ENCODE results near the gene TPM2. TPM values are rescaled to one million over a fixed set of nuclear protein-coding genes. Genes with fewer than 3 reads are reported as not detected.

Gene TPM2
- total RNA-seq, result 4,180 TPM

GRCh38 chr9:35689542-35690293 is at the start of gene TPM2:
TSS of gene TPM2 (minus strand) at chr9:35689925. CDS start at chr9:35689817, 108 bp downstream.
- peaks cover 26 to 40% (median 32%) of the 10 kb centered on the region in 3 donors for H3K36me3 ChIP-seq (ENCODE audit: control insufficient read depth in 3 of 3, insufficient read depth in 3 of 3, low read length in 3 of 3)
- H3K9me3 ChIP-seq (ENCODE audit: control insufficient read depth in 3 of 3, low read length in 3 of 3), result no peaks in the 10 kb centered on the region
- no peaks in the 10 kb centered on the region for H3K27me3 ChIP-seq (ENCODE audit: control insufficient read depth in 3 of 3, insufficient read depth in 3 of 3, low read length in 3 of 3)
- H3K4me1 ChIP-seq (ENCODE audit: control insufficient read depth in 3 of 3, insufficient read depth in 3 of 3, low read length in 3 of 3), result peaks cover 30 to 53% (median 31%) of the 10 kb centered on the region in 3 donors
- peak within 1 kb of the TSS; percentile 90 to 98 (median 96) for H3K4me3 ChIP-seq (ENCODE audit: low read length in 3 of 3)
- H3K9ac ChIP-seq (ENCODE audit: low read depth in 1 of 3, low read length in 3 of 3), result peak within 1 kb of the TSS; percentile 99 to 100 (median 100)
- peak within 1 kb of the TSS; percentile 98 for H3K27ac ChIP-seq (ENCODE audit: low read depth, low read length)

- Histone ChIP-seq H3K4me3 (ENCODE audit: low read length in 3 of 3) (no peak overlapping the region), H3K9me3 (ENCODE audit: control insufficient read depth in 3 of 3, low read length in 3 of 3) (no peaks in the 10 kb centered on the region), H3K27me3 (ENCODE audit: control insufficient read depth in 3 of 3, insufficient read depth in 3 of 3, low read length in 3 of 3) (no peaks in the 10 kb centered on the region), H3K9ac (ENCODE audit: low read depth in 1 of 3, low read length in 3 of 3) (no peak overlapping the region), H3K27ac (ENCODE audit: low read depth, low read length) (no peak overlapping the region), H3K4me1 (ENCODE audit: control insufficient read depth in 3 of 3, insufficient read depth in 3 of 3, low read length in 3 of 3) (peaks cover 0 to 5% (median 4%) of the 10 kb centered on the region in 3 donors), H3K36me3 (ENCODE audit: control insufficient read depth in 3 of 3, insufficient read depth in 3 of 3, low read length in 3 of 3) (peaks cover 79 to 92% (median 90%) of the 10 kb centered on the region in 3 donors)
Observed at GRCh38 chr9:35738924-35739323, 49.2 kb upstream of the TPM2 start.

- Histone ChIP-seq H3K36me3 (ENCODE audit: control insufficient read depth in 3 of 3, insufficient read depth in 3 of 3, low read length in 3 of 3) (peaks cover 71 to 84% (median 83%) of the 10 kb centered on the region in 3 donors), H3K4me1 (ENCODE audit: control insufficient read depth in 3 of 3, insufficient read depth in 3 of 3, low read length in 3 of 3) (peaks cover 3 to 9% (median 7%) of the 10 kb centered on the region in 3 donors), H3K4me3 (ENCODE audit: low read length in 3 of 3) (no peak overlapping the region), H3K9ac (ENCODE audit: low read depth in 1 of 3, low read length in 3 of 3) (no peak overlapping the region), H3K27me3 (ENCODE audit: control insufficient read depth in 3 of 3, insufficient read depth in 3 of 3, low read length in 3 of 3) (no peaks in the 10 kb centered on the region), H3K9me3 (ENCODE audit: control insufficient read depth in 3 of 3, low read length in 3 of 3) (no peaks in the 10 kb centered on the region), H3K27ac (ENCODE audit: low read depth, low read length) (no peak overlapping the region)
Observed at GRCh38 chr9:35738186-35738585, 48.5 kb upstream of the TPM2 start.

GRCh38 chr9:35737143-35737542 is 47.4 kb upstream of the TPM2 start:
- Histone ChIP-seq H3K36me3 (ENCODE audit: control insufficient read depth in 3 of 3, insufficient read depth in 3 of 3, low read length in 3 of 3) (peaks cover 63 to 74% (median 73%) of the 10 kb centered on the region in 3 donors), H3K9me3 (ENCODE audit: control insufficient read depth in 3 of 3, low read length in 3 of 3) (no peaks in the 10 kb centered on the region), H3K27me3 (ENCODE audit: control insufficient read depth in 3 of 3, insufficient read depth in 3 of 3, low read length in 3 of 3) (no peaks in the 10 kb centered on the region), H3K9ac (ENCODE audit: low read depth in 1 of 3, low read length in 3 of 3) (peak overlapping the region in 1 of 3 donors; percentile 33), H3K4me3 (ENCODE audit: low read length in 3 of 3) (no peak overlapping the region), H3K4me1 (ENCODE audit: control insufficient read depth in 3 of 3, insufficient read depth in 3 of 3, low read length in 3 of 3) (peaks cover 9 to 16% (median 12%) of the 10 kb centered on the region in 3 donors), H3K27ac (ENCODE audit: low read depth, low read length) (peak overlapping the region; percentile 6)

GRCh38 chr9:35736201-35736633 is 46.5 kb upstream of the TPM2 start:
- Histone ChIP-seq H3K36me3 (ENCODE audit: control insufficient read depth in 3 of 3, insufficient read depth in 3 of 3, low read length in 3 of 3) (peaks cover 55 to 66% (median 64%) of the 10 kb centered on the region in 3 donors), H3K9me3 (ENCODE audit: control insufficient read depth in 3 of 3, low read length in 3 of 3) (no peaks in the 10 kb centered on the region), H3K4me1 (ENCODE audit: control insufficient read depth in 3 of 3, insufficient read depth in 3 of 3, low read length in 3 of 3) (peaks cover 12 to 18% (median 13%) of the 10 kb centered on the region in 3 donors), H3K4me3 (ENCODE audit: low read length in 3 of 3) (no peak overlapping the region), H3K27me3 (ENCODE audit: control insufficient read depth in 3 of 3, insufficient read depth in 3 of 3, low read length in 3 of 3) (no peaks in the 10 kb centered on the region), H3K27ac (ENCODE audit: low read depth, low read length) (no peak overlapping the region), H3K9ac (ENCODE audit: low read depth in 1 of 3, low read length in 3 of 3) (no peak overlapping the region)

- Histone ChIP-seq H3K4me1 (ENCODE audit: control insufficient read depth in 3 of 3, insufficient read depth in 3 of 3, low read length in 3 of 3) (peaks cover 34 to 39% (median 34%) of the 10 kb centered on the region in 3 donors), H3K4me3 (ENCODE audit: low read length in 3 of 3) (no peak overlapping the region), H3K9ac (ENCODE audit: low read depth in 1 of 3, low read length in 3 of 3) (no peak overlapping the region), H3K27ac (ENCODE audit: low read depth, low read length) (no peak overlapping the region), H3K27me3 (ENCODE audit: control insufficient read depth in 3 of 3, insufficient read depth in 3 of 3, low read length in 3 of 3) (no peaks in the 10 kb centered on the region), H3K9me3 (ENCODE audit: control insufficient read depth in 3 of 3, low read length in 3 of 3) (no peaks in the 10 kb centered on the region), H3K36me3 (ENCODE audit: control insufficient read depth in 3 of 3, insufficient read depth in 3 of 3, low read length in 3 of 3) (peaks cover 35 to 51% (median 43%) of the 10 kb centered on the region in 3 donors)
Observed at GRCh38 chr9:35734096-35734495, 44.4 kb upstream of the TPM2 start.

- peak overlapping the region; percentile 95 for H3K27ac ChIP-seq (ENCODE audit: low read depth, low read length)
- peaks cover 24 to 40% (median 32%) of the 10 kb centered on the region in 3 donors for H3K36me3 ChIP-seq (ENCODE audit: control insufficient read depth in 3 of 3, insufficient read depth in 3 of 3, low read length in 3 of 3)
- H3K27me3 ChIP-seq (ENCODE audit: control insufficient read depth in 3 of 3, insufficient read depth in 3 of 3, low read length in 3 of 3), result no peaks in the 10 kb centered on the region
- H3K4me1 ChIP-seq (ENCODE audit: control insufficient read depth in 3 of 3, insufficient read depth in 3 of 3, low read length in 3 of 3), result peaks cover 45 to 51% (median 45%) of the 10 kb centered on the region in 3 donors
- no peaks in the 10 kb centered on the region for H3K9me3 ChIP-seq (ENCODE audit: control insufficient read depth in 3 of 3, low read length in 3 of 3)
- H3K9ac ChIP-seq (ENCODE audit: low read depth in 1 of 3, low read length in 3 of 3), result peak overlapping the region; percentile 89 to 99 (median 93)
- H3K4me3 ChIP-seq (ENCODE audit: low read length in 3 of 3), result peak overlapping the region; percentile 95 to 96 (median 96)
Observed at GRCh38 chr9:35732800-35733541, 43.2 kb upstream of the TPM2 start.

- Histone ChIP-seq H3K27me3 (ENCODE audit: control insufficient read depth in 3 of 3, insufficient read depth in 3 of 3, low read length in 3 of 3) (no peaks in the 10 kb centered on the region), H3K4me1 (ENCODE audit: control insufficient read depth in 3 of 3, insufficient read depth in 3 of 3, low read length in 3 of 3) (peaks cover 52 to 57% (median 52%) of the 10 kb centered on the region in 3 donors), H3K36me3 (ENCODE audit: control insufficient read depth in 3 of 3, insufficient read depth in 3 of 3, low read length in 3 of 3) (peaks cover 17 to 34% (median 25%) of the 10 kb centered on the region in 3 donors), H3K27ac (ENCODE audit: low read depth, low read length) (peak within 1 kb of the TSS; percentile 95), H3K4me3 (ENCODE audit: low read length in 3 of 3) (peak within 1 kb of the TSS; percentile 95 to 96 (median 96)), H3K9me3 (ENCODE audit: control insufficient read depth in 3 of 3, low read length in 3 of 3) (no peaks in the 10 kb centered on the region), H3K9ac (ENCODE audit: low read depth in 1 of 3, low read length in 3 of 3) (peak within 1 kb of the TSS; percentile 93 to 99 (median 95))
Observed at GRCh38 chr9:35732185-35732799, 42.6 kb upstream of the TPM2 start, which contains the start of the genes CREB3 and TLN1. TSS of gene CREB3 (plus strand) at chr9:35732666. CDS start at chr9:35732773, 107 bp downstream. TSS of gene TLN1 (minus strand) at chr9:35732195. CDS start at chr9:35725694, 6,501 bp downstream.

GRCh38 chr9:35731415-35732184 is 41.9 kb upstream of the TPM2 start:
- Histone ChIP-seq H3K36me3 (ENCODE audit: control insufficient read depth in 3 of 3, insufficient read depth in 3 of 3, low read length in 3 of 3) (peaks cover 10 to 27% (median 18%) of the 10 kb centered on the region in 3 donors), H3K9ac (ENCODE audit: low read depth in 1 of 3, low read length in 3 of 3) (peak overlapping the region; percentile 93 to 99 (median 95)), H3K27ac (ENCODE audit: low read depth, low read length) (peak overlapping the region; percentile 95), H3K4me3 (ENCODE audit: low read length in 3 of 3) (peak overlapping the region; percentile 90 to 96 (median 95)), H3K27me3 (ENCODE audit: control insufficient read depth in 3 of 3, insufficient read depth in 3 of 3, low read length in 3 of 3) (no peaks in the 10 kb centered on the region), H3K9me3 (ENCODE audit: control insufficient read depth in 3 of 3, low read length in 3 of 3) (no peaks in the 10 kb centered on the region), H3K4me1 (ENCODE audit: control insufficient read depth in 3 of 3, insufficient read depth in 3 of 3, low read length in 3 of 3) (peaks cover 57 to 63% (median 57%) of the 10 kb centered on the region in 3 donors)

All from skeletal muscle tissue (tissue), 4 donors.